SK-N-SH (cell line): ENCODE data around the gene HECTD4. TPM values are rescaled to one million over a fixed set of nuclear protein-coding genes. Genes with fewer than 3 reads are reported as not detected.

ENCODE experiments used
- CTCF ChIA-PET: fragments of 300-600, 350-600 bp; formaldehyde crosslinking; extraction: SDS; loops from one replicate; lab custom pipeline; 2021; lab: Yijun Ruan, JAX
- POLR2A ChIA-PET: fragments of 350-600 bp; sonication (Branson Sonifier 250); formaldehyde crosslinking; extraction: SDS; loops from one replicate; lab custom pipeline; 2020; ENCODE audit warnings: antibody characterized with exemption, inconsistent platforms; lab: Yijun Ruan, JAX
- DNase-seq: peaks from one replicate; pipeline ENCODE4 v3.0.0; 2012
- H2AFZ ChIP-seq: fragments of 200-600 bp; sonication (generic); 2 replicates; pipeline ENCODE4 v1.8.1; 2016; ENCODE audit warnings: antibody characterized with exemption, mild to moderate bottlenecking, low read depth
- H3F3A ChIP-seq: fragments of 200-600 bp; sonication (generic); replicated peaks from 2 replicates; pipeline ENCODE3; 2016; ENCODE audit warnings: antibody characterized with exemption, mild to moderate bottlenecking; ENCODE audit not compliant: insufficient read depth
- H3K27ac ChIP-seq, 2 experiments: fragments of 200-500 bp in 1 of 2; fragments of 200-600 bp in 1 of 2; sonication (Bioruptor generic) in 1 of 2; sonication (generic), shearing (Covaris generic) in 1 of 2; 2 replicates each; pipeline versions ENCODE4 v1.5.1 to v1.6.1; 2014 to 2016; ENCODE audit warnings: low read depth in 2 of 2, inconsistent platforms in 1 of 2, low read length in 1 of 2, mild to moderate bottlenecking in 1 of 2, mixed read lengths in 1 of 2
- H3K27me3 ChIP-seq: fragments of 200-600 bp; sonication (generic), shearing (Covaris generic); 2 replicates; pipeline ENCODE4 v1.6.1; 2016; ENCODE audit warnings: mixed run types; ENCODE audit not compliant: insufficient read depth
- H3K36me3 ChIP-seq, 2 experiments: fragments of 200-500 bp in 1 of 2; fragments of 200-600 bp in 1 of 2; sonication (Bioruptor generic) in 1 of 2; sonication (generic) in 1 of 2; replicated peaks in 1 of 2; 2 replicates each; pipeline versions ENCODE3 to v1.5.1; 2014 to 2016; ENCODE audit warnings: low read length in 1 of 2, mild to moderate bottlenecking in 1 of 2; ENCODE audit not compliant: insufficient read depth in 2 of 2, control insufficient read depth in 1 of 2
- H3K4me1 ChIP-seq, 2 experiments: fragments of 200-500 bp in 1 of 2; fragments of 200-600 bp in 1 of 2; sonication (Bioruptor generic) in 1 of 2; sonication (generic), shearing (Covaris generic) in 1 of 2; 2 replicates each; pipeline versions ENCODE4 v1.5.1 to v1.6.1; 2014 to 2016; ENCODE audit warnings: low read depth in 1 of 2, low read length in 1 of 2, mixed run types in 1 of 2; ENCODE audit not compliant: insufficient read depth in 2 of 2, control insufficient read depth in 1 of 2
- H3K4me2 ChIP-seq: fragments of 200-600 bp; sonication (generic), shearing (Covaris generic); 2 replicates; pipeline ENCODE4 v1.6.1; 2017; ENCODE audit warnings: mixed run types
- H3K4me3 ChIP-seq, 2 experiments: fragments of 200-500 bp in 1 of 2; fragments of 200-600 bp in 1 of 2; sonication (Bioruptor generic) in 1 of 2; sonication (generic), shearing (Covaris generic) in 1 of 2; 2 replicates each; pipeline versions ENCODE4 v1.5.1 to v1.8.1; 2014 to 2016; ENCODE audit warnings: low read depth in 2 of 2, inconsistent platforms in 1 of 2, low read length in 1 of 2, mild to moderate bottlenecking in 1 of 2, mixed read lengths in 1 of 2, moderate library complexity in 1 of 2
- H3K79me2 ChIP-seq: fragments of 200-600 bp; sonication (generic); 2 replicates; pipeline ENCODE4 v1.8.1; 2017; ENCODE audit warnings: mild to moderate bottlenecking; ENCODE audit not compliant: insufficient read depth
- H3K9ac ChIP-seq: fragments of 200-600 bp; sonication (generic); 2 replicates; pipeline ENCODE4 v1.6.1; 2017; ENCODE audit warnings: mixed run types
- H3K9me2 ChIP-seq: fragments of 200-600 bp; sonication (generic); 2 replicates; pipeline ENCODE4 v1.6.1; 2017; ENCODE audit warnings: mixed run types
- H3K9me3 ChIP-seq: fragments of 200-600 bp; sonication (generic); 2 replicates; pipeline ENCODE4 v1.6.1; 2017; ENCODE audit warnings: mixed run types, mild to moderate bottlenecking, moderate library complexity
- H4K20me1 ChIP-seq: fragments of 200-600 bp; sonication (generic); 2 replicates; pipeline ENCODE4 v1.6.1; 2017; ENCODE audit warnings: mild to moderate bottlenecking, mixed run types; ENCODE audit not compliant: insufficient read depth
- CHD2 ChIP-seq: fragments of 150-350 bp; IDR thresholded peaks from 2 replicates; pipeline ENCODE4 v1.6.1; 2018; ENCODE audit warnings: low read length; ENCODE audit not compliant: partially characterized antibody
- ELF1 ChIP-seq: IDR thresholded peaks from 2 replicates; pipeline ENCODE4 v1.4.0; 2012
- EZH2phosphoT487 ChIP-seq: fragments of 200-600 bp; sonication (generic); IDR thresholded peaks from 2 replicates; pipeline ENCODE4 v1.6.1; 2017; ENCODE audit warnings: low read depth, mixed run types, mild to moderate bottlenecking, antibody characterized with exemption, moderate library complexity, borderline replicate concordance
- FOSL2 ChIP-seq: IDR thresholded peaks from 2 replicates; pipeline ENCODE4 v1.4.0; 2012; ENCODE audit warnings: low read depth, mild to moderate bottlenecking, moderate library complexity, borderline replicate concordance
- FOXJ3 ChIP-seq: sonication (generic); formaldehyde crosslinking; IDR thresholded peaks from 2 replicates; pipeline ENCODE4 v1.5.1; 2020; ENCODE audit warnings: mild to moderate bottlenecking, missing genetic modification reagents
- FOXM1 ChIP-seq: IDR thresholded peaks from 2 replicates; pipeline ENCODE4 v1.4.0; 2012; ENCODE audit warnings: low read depth, mild to moderate bottlenecking
- GABPA ChIP-seq: IDR thresholded peaks from 2 replicates; pipeline ENCODE4 v1.4.0; 2012; ENCODE audit warnings: low read depth, mild to moderate bottlenecking
- GATA2 ChIP-seq: sonication (generic); formaldehyde crosslinking; IDR thresholded peaks from 2 replicates; pipeline ENCODE4 v1.5.0; 2020; ENCODE audit warnings: mild to moderate bottlenecking, missing genetic modification reagents
- MEF2A ChIP-seq: IDR thresholded peaks from 2 replicates; pipeline ENCODE4 v1.4.0; 2012; ENCODE audit warnings: low read depth, borderline replicate concordance
- MXI1 ChIP-seq: IDR thresholded peaks from 2 replicates; pipeline ENCODE4 v1.6.1; 2012; ENCODE audit warnings: mild to moderate bottlenecking, low read depth, low read length, improper control_type of control experiment
- NRF1 ChIP-seq: IDR thresholded peaks from 2 replicates; pipeline ENCODE4 v1.6.1; 2012; ENCODE audit warnings: low read depth, mild to moderate bottlenecking, low read length
- RAD21 ChIP-seq: IDR thresholded peaks from 2 replicates; pipeline ENCODE4 v1.6.1; 2012; ENCODE audit warnings: mild to moderate bottlenecking, low read length
- REST ChIP-seq: IDR thresholded peaks from 2 replicates; pipeline ENCODE4 v1.6.1; 2012; ENCODE audit warnings: mild to moderate bottlenecking, low read depth, low read length, moderate library complexity
- RXRA ChIP-seq: IDR thresholded peaks from 2 replicates; pipeline ENCODE4 v1.4.0; 2012; ENCODE audit warnings: low read depth, mild to moderate bottlenecking, borderline replicate concordance
- SMC3 ChIP-seq: IDR thresholded peaks from 2 replicates; pipeline ENCODE4 v1.6.1; 2012; ENCODE audit warnings: low read depth, low read length, improper control_type of control experiment
- TCF12 ChIP-seq: IDR thresholded peaks from 2 replicates; pipeline ENCODE4 v1.4.0; 2012
- WGBS: methylation state at CpG from one replicate; pipeline ENCODE4 v1.1.6; 2017; ENCODE audit warnings: low lambda C conversion rate; 5-methylcytosine and 5-hydroxymethylcytosine counted together
- polyA plus RNA-seq, 3 experiments: library from polyadenylated mRNA; depleted of rRNA; stranded (reverse); fragments of >200 nt; gene quantifications; 2 replicates each; pipeline ENCODE4 v1.2.3, GENCODE V29; 2012
- TF ChIP-seq, protein P1 (sequence below): IDR thresholded peaks from 2 replicates; pipeline ENCODE4 v1.4.0; 2012; ENCODE audit warnings: low read depth, borderline replicate concordance
- TF ChIP-seq, protein P2 (sequence below): fragments of 150-350 bp; IDR thresholded peaks from 2 replicates; pipeline ENCODE4 v1.6.1; 2017; ENCODE audit warnings: antibody characterized with exemption, low read length, low read depth, borderline replicate concordance
- TF ChIP-seq, protein P3 (sequence below): fragments of 200-600 bp; sonication (generic); IDR thresholded peaks from 2 replicates; pipeline ENCODE4 v1.6.1; 2017; ENCODE audit warnings: antibody characterized with exemption, mild to moderate bottlenecking, moderate library complexity
- TF ChIP-seq, protein P4 (sequence below): IDR thresholded peaks from 2 replicates; pipeline ENCODE4 v1.4.0; 2012; ENCODE audit warnings: low read depth

The HECTD4 gene
- polyA plus RNA-seq, 1 of the 3 experiments (the other 2 are of a cell fraction), result 14.6 TPM

DNA sequence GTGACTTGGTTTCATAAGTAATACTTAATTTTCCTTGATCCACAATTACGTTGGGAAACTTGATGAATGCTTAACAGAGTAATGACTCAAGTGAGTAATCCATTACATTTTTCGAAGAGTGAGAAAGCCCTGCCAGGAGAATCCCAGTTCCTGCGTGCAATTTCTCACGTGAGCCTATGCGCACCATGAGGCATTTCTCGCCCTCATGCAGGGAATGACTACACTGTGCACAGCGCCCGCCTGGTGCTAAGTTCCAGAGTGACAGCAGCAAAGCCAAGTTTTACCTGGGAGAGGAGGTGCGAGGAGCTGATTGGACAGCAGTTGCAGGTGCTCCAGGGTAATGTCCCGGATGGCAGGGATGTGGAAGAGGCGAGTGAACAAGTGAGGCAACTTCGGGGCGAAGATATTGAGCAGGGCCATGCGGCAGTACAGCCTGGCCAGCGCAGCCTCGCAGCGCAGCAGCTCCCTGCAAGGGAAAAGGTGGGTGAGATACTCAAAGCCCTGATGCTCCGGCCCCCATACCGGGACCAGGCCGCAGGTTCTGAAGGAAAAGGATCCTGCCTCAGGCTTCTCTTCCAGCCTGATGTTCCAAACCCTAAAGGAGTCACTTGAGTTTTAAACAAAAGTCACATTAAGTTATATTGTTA lies 187.5 kb downstream of the HECTD4 start:
- POLR2A ChIA-PET, result no interaction called here
- Histone ChIP-seq H3K9ac (no peak overlapping the region), H3K79me2 (no peaks in the 10 kb centered on the region), H3K4me1 (no peaks in the 10 kb centered on the region), H3K36me3 (peaks cover 30 to 58% of the 10 kb centered on the region in 2 experiments), H3K9me2 (no peaks in the 10 kb centered on the region), H3K4me3 (no peak overlapping the region), H3K4me2 (no peak overlapping the region), H2AFZ (no peak overlapping the region), H3K27ac (no peak overlapping the region), H4K20me1 (no peaks in the 10 kb centered on the region), H3K9me3 (no peaks in the 10 kb centered on the region), H3K27me3 (no peaks in the 10 kb centered on the region), H3F3A (no peaks in the 10 kb centered on the region)
- WGBS, result 96% methylated on average over 20 of the region's 20 CpGs
- DNase-seq, result no peak
- no peak for TF ChIP-seq NRF1
- TF ChIP-seq, protein P1, sequence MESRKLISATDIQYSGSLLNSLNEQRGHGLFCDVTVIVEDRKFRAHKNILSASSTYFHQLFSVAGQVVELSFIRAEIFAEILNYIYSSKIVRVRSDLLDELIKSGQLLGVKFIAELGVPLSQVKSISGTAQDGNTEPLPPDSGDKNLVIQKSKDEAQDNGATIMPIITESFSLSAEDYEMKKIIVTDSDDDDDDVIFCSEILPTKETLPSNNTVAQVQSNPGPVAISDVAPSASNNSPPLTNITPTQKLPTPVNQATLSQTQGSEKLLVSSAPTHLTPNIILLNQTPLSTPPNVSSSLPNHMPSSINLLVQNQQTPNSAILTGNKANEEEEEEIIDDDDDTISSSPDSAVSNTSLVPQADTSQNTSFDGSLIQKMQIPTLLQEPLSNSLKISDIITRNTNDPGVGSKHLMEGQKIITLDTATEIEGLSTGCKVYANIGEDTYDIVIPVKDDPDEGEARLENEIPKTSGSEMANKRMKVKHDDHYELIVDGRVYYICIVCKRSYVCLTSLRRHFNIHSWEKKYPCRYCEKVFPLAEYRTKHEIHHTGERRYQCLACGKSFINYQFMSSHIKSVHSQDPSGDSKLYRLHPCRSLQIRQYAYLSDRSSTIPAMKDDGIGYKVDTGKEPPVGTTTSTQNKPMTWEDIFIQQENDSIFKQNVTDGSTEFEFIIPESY, result no peak
- TF ChIP-seq RAD21, result no peak
- TF ChIP-seq, protein P2, sequence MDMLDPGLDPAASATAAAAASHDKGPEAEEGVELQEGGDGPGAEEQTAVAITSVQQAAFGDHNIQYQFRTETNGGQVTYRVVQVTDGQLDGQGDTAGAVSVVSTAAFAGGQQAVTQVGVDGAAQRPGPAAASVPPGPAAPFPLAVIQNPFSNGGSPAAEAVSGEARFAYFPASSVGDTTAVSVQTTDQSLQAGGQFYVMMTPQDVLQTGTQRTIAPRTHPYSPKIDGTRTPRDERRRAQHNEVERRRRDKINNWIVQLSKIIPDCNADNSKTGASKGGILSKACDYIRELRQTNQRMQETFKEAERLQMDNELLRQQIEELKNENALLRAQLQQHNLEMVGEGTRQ, result no peak
- TF ChIP-seq FOSL2, result no peak
- TF ChIP-seq, protein P3, sequence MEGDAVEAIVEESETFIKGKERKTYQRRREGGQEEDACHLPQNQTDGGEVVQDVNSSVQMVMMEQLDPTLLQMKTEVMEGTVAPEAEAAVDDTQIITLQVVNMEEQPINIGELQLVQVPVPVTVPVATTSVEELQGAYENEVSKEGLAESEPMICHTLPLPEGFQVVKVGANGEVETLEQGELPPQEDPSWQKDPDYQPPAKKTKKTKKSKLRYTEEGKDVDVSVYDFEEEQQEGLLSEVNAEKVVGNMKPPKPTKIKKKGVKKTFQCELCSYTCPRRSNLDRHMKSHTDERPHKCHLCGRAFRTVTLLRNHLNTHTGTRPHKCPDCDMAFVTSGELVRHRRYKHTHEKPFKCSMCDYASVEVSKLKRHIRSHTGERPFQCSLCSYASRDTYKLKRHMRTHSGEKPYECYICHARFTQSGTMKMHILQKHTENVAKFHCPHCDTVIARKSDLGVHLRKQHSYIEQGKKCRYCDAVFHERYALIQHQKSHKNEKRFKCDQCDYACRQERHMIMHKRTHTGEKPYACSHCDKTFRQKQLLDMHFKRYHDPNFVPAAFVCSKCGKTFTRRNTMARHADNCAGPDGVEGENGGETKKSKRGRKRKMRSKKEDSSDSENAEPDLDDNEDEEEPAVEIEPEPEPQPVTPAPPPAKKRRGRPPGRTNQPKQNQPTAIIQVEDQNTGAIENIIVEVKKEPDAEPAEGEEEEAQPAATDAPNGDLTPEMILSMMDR, result no peak
- TF ChIP-seq MXI1, result no peak
- TF ChIP-seq GABPA, result no peak
- CTCF ChIA-PET, result no interaction called here

DNA sequence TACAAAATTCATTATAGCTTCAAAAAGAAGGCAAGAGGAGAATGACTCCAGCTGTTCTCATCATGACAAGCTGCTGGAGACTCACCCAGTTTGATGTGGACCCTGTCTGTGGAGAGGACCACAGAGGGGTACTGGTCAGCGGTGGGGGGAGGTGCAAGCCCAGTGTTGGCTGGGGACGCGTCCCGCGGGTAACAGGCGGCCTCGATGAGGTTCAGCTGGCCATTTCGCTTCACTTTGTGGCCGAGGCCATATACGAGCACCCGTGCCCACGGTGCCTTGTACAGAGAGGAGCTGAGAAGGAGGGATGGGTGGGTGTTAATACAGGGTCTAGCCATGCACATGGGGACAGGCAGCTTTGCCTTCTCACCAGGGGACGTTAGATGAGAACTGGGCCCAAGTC lies 189.8 kb downstream of the HECTD4 start:
- Histone ChIP-seq H3K9me2 (no peaks in the 10 kb centered on the region), H3K4me1 (no peaks in the 10 kb centered on the region), H3K79me2 (no peaks in the 10 kb centered on the region), H3K27me3 (no peaks in the 10 kb centered on the region), H3F3A (no peaks in the 10 kb centered on the region), H3K27ac (no peak overlapping the region), H3K9me3 (no peaks in the 10 kb centered on the region), H3K4me2 (no peak overlapping the region), H3K36me3 (peaks cover 17 to 54% of the 10 kb centered on the region in 2 experiments), H3K9ac (no peak overlapping the region), H2AFZ (no peak overlapping the region), H4K20me1 (no peaks in the 10 kb centered on the region), H3K4me3 (no peak overlapping the region)
- TF ChIP-seq MEF2A, result no peak
- TF ChIP-seq, protein P4, sequence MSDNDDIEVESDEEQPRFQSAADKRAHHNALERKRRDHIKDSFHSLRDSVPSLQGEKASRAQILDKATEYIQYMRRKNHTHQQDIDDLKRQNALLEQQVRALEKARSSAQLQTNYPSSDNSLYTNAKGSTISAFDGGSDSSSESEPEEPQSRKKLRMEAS, result no peak
- TF ChIP-seq RAD21, result no peak
- no peak for TF ChIP-seq REST
- no peak for TF ChIP-seq FOXM1
- TF ChIP-seq MXI1, result no peak
- TF ChIP-seq SMC3, result no peak
- TF ChIP-seq ELF1, result no peak
- TF ChIP-seq RXRA, result no peak
- TF ChIP-seq GATA2 (CRISPR knock-in tag), result no peak
- no peak for TF ChIP-seq CHD2
- no peak for TF ChIP-seq FOXJ3
- TF ChIP-seq EZH2phosphoT487, result no peak
- no peak for TF ChIP-seq TCF12
- WGBS, result 98% methylated on average over 13 of the region's 13 CpGs
- DNase-seq, result no peak
- POLR2A ChIA-PET, result no interaction called here
- CTCF ChIA-PET, result interaction anchor here (0.5 to 1.5 kb wide), 4 partner anchors 10 to 220 kb away, joined by 3 to 8 read pairs (median 4); no protein-coding TSS in a partner anchor
